ENCODE measurements around the gene TCEAL3. TPM values are rescaled to one million over a fixed set of nuclear protein-coding genes. Genes with fewer than 3 reads are reported as not detected.

TCEAL3 gene
- total RNA-seq, 1 donor from 2014 or later, result 15.2 TPM

- H3K4me1 Mint-ChIP-seq (ENCODE audit: low read depth, unreplicated experiment), result peaks cover 2% of the 10 kb centered on the region
- Histone ChIP-seq H3K36me3 (ENCODE audit: insufficient read depth, low read length) (no peaks in the 10 kb centered on the region), H3K9ac (ENCODE audit: low read length) (peak overlapping the region; percentile 93), H3K9me3 (ENCODE audit: insufficient read depth, low read depth, low read length) (no peaks in the 10 kb centered on the region), H3K4me2 (ENCODE audit: low read length) (peak overlapping the region; percentile 91), H3K27ac (ENCODE audit: low read depth, low read length) (peak overlapping the region; percentile 75), H3K79me2 (ENCODE audit: insufficient read depth, low read length) (peaks cover 14% of the 10 kb centered on the region), H3K4me1 (ENCODE audit: insufficient read depth, low read length) (no peaks in the 10 kb centered on the region), H2AFZ (ENCODE audit: low read depth, low read length) (peak overlapping the region; percentile 73), H3K4me3 (ENCODE audit: insufficient read depth, low read depth, low read length) (peak overlapping the region; percentile 67), H4K20me1 (ENCODE audit: insufficient read depth, low read length) (no peaks in the 10 kb centered on the region), H3K27me3 (ENCODE audit: insufficient read depth, low read length) (no peaks in the 10 kb centered on the region)
- H3K27ac Mint-ChIP-seq (ENCODE audit: unreplicated experiment), result peak overlapping the region; percentile 44
- H3K4me3 Mint-ChIP-seq (ENCODE audit: unreplicated experiment), result peak overlapping the region; percentile 88
- no peaks in the 10 kb centered on the region for H3K9me3 Mint-ChIP-seq (ENCODE audit: unreplicated experiment)
- FAIRE-seq, result no peak
- DNase-seq (ENCODE audit: low read depth), result no peak
- no peaks in the 10 kb centered on the region for H3K27me3 Mint-ChIP-seq (ENCODE audit: low read depth, unreplicated experiment)
- no peak for TF ChIP-seq EZH2 (IDR thresholded peaks at IDR 0.05; ENCODE audit: insufficient read depth, low read length)
- TF ChIP-seq, protein P1, sequence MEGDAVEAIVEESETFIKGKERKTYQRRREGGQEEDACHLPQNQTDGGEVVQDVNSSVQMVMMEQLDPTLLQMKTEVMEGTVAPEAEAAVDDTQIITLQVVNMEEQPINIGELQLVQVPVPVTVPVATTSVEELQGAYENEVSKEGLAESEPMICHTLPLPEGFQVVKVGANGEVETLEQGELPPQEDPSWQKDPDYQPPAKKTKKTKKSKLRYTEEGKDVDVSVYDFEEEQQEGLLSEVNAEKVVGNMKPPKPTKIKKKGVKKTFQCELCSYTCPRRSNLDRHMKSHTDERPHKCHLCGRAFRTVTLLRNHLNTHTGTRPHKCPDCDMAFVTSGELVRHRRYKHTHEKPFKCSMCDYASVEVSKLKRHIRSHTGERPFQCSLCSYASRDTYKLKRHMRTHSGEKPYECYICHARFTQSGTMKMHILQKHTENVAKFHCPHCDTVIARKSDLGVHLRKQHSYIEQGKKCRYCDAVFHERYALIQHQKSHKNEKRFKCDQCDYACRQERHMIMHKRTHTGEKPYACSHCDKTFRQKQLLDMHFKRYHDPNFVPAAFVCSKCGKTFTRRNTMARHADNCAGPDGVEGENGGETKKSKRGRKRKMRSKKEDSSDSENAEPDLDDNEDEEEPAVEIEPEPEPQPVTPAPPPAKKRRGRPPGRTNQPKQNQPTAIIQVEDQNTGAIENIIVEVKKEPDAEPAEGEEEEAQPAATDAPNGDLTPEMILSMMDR (IDR thresholded peaks at IDR 0.05; ENCODE audit: insufficient read depth, low read depth, low read length), result no peak
- H3K36me3 Mint-ChIP-seq (ENCODE audit: low read depth, unreplicated experiment), result no peaks in the 10 kb centered on the region
Observed at GRCh38 chrX:103608306-103608963, 672 bp downstream of the TCEAL3 start.

DNA sequence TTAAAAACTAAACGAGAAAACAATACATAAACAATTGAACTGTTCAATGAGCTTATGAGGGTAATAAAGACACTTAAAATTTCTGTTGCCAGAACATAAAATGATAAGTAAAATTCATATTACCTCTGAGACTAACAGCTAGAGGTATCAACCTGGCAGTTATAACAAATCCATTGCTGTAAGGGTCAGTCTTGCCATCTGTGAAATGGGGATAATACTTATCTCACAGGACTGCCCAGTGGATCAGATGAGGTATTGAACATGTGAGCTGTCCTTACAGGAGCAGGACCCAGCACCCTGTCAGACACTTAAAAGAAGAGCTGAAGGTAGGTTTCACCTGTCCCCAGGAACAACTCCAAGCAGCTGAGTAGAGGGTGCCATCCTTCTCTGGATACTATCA, 2.5 kb downstream of the TCEAL3 start:
- Histone ChIP-seq H3K9ac (ENCODE audit: low read length) (no peak overlapping the region), H3K4me3 (ENCODE audit: insufficient read depth, low read depth, low read length) (no peak overlapping the region), H3K4me1 (ENCODE audit: insufficient read depth, low read length) (peaks cover 3% of the 10 kb centered on the region), H3K9me3 (ENCODE audit: insufficient read depth, low read depth, low read length) (no peaks in the 10 kb centered on the region), H3K36me3 (ENCODE audit: insufficient read depth, low read length) (no peaks in the 10 kb centered on the region), H3K79me2 (ENCODE audit: insufficient read depth, low read length) (peaks cover 14% of the 10 kb centered on the region), H3K4me2 (ENCODE audit: low read length) (no peak overlapping the region), H2AFZ (ENCODE audit: low read depth, low read length) (no peak overlapping the region), H3K27ac (ENCODE audit: low read depth, low read length) (no peak overlapping the region), H3K27me3 (ENCODE audit: insufficient read depth, low read length) (no peaks in the 10 kb centered on the region), H4K20me1 (ENCODE audit: insufficient read depth, low read length) (no peaks in the 10 kb centered on the region)
- Mint-ChIP-seq H3K27me3 (ENCODE audit: low read depth, unreplicated experiment) (no peaks in the 10 kb centered on the region), H3K27ac (ENCODE audit: unreplicated experiment) (no peak overlapping the region), H3K4me1 (ENCODE audit: low read depth, unreplicated experiment) (peaks cover 7% of the 10 kb centered on the region), H3K4me3 (ENCODE audit: unreplicated experiment) (peak overlapping the region; percentile 54), H3K9me3 (ENCODE audit: unreplicated experiment) (no peaks in the 10 kb centered on the region), H3K36me3 (ENCODE audit: low read depth, unreplicated experiment) (no peaks in the 10 kb centered on the region)
- FAIRE-seq, result peak; percentile 83
- TF ChIP-seq EZH2 (IDR thresholded peaks at IDR 0.05; ENCODE audit: insufficient read depth, low read length), result no peak
- TF ChIP-seq, protein P1 (IDR thresholded peaks at IDR 0.05; ENCODE audit: insufficient read depth, low read depth, low read length), result no peak
- DNase-seq (ENCODE audit: low read depth), result no peak

GRCh38 chrX:103613362-103613890, 5.7 kb downstream of the TCEAL3 start:
- Mint-ChIP-seq H3K9me3 (ENCODE audit: unreplicated experiment) (no peaks in the 10 kb centered on the region), H3K4me1 (ENCODE audit: low read depth, unreplicated experiment) (peaks cover 11% of the 10 kb centered on the region), H3K27me3 (ENCODE audit: low read depth, unreplicated experiment) (no peaks in the 10 kb centered on the region), H3K27ac (ENCODE audit: unreplicated experiment) (no peak overlapping the region), H3K36me3 (ENCODE audit: low read depth, unreplicated experiment) (no peaks in the 10 kb centered on the region), H3K4me3 (ENCODE audit: unreplicated experiment) (no peak overlapping the region)
- Histone ChIP-seq H3K36me3 (ENCODE audit: insufficient read depth, low read length) (no peaks in the 10 kb centered on the region), H3K4me1 (ENCODE audit: insufficient read depth, low read length) (peaks cover 10% of the 10 kb centered on the region), H3K4me2 (ENCODE audit: low read length) (no peak overlapping the region), H3K27ac (ENCODE audit: low read depth, low read length) (no peak overlapping the region), H3K27me3 (ENCODE audit: insufficient read depth, low read length) (no peaks in the 10 kb centered on the region), H3K4me3 (ENCODE audit: insufficient read depth, low read depth, low read length) (no peak overlapping the region), H2AFZ (ENCODE audit: low read depth, low read length) (no peak overlapping the region), H3K9ac (ENCODE audit: low read length) (no peak overlapping the region), H3K9me3 (ENCODE audit: insufficient read depth, low read depth, low read length) (no peaks in the 10 kb centered on the region), H3K79me2 (ENCODE audit: insufficient read depth, low read length) (peaks cover 3% of the 10 kb centered on the region), H4K20me1 (ENCODE audit: insufficient read depth, low read length) (no peaks in the 10 kb centered on the region)
- TF ChIP-seq EZH2 (IDR thresholded peaks at IDR 0.05; ENCODE audit: insufficient read depth, low read length), result no peak
- TF ChIP-seq, protein P1 (IDR thresholded peaks at IDR 0.05; ENCODE audit: insufficient read depth, low read depth, low read length), result no peak
- DNase-seq (ENCODE audit: low read depth) (no peak), FAIRE-seq (peak; percentile 74)
